Retinal pigment epithelial cell (primary cell): ENCODE results near the gene NDUFA13.

Experiments
- DNase-seq: peaks from one replicate; pipeline ENCODE4 v3.0.0-alpha.2; 2010; ENCODE audit warnings: low read depth
- H3K4me3 ChIP-seq: 2 replicates; pipeline ENCODE4 v1.5.1; 2011; ENCODE audit warnings: mild to moderate bottlenecking, low read length, control low read depth, moderate library complexity
- TF ChIP-seq, protein P1 (sequence below): conservative IDR thresholded peaks from 2 replicates; pipeline ENCODE4 v1.5.1; 2011; ENCODE audit warnings: low read depth, low read length, control low read depth, inconsistent platforms

The NDUFA13 gene

DNA sequence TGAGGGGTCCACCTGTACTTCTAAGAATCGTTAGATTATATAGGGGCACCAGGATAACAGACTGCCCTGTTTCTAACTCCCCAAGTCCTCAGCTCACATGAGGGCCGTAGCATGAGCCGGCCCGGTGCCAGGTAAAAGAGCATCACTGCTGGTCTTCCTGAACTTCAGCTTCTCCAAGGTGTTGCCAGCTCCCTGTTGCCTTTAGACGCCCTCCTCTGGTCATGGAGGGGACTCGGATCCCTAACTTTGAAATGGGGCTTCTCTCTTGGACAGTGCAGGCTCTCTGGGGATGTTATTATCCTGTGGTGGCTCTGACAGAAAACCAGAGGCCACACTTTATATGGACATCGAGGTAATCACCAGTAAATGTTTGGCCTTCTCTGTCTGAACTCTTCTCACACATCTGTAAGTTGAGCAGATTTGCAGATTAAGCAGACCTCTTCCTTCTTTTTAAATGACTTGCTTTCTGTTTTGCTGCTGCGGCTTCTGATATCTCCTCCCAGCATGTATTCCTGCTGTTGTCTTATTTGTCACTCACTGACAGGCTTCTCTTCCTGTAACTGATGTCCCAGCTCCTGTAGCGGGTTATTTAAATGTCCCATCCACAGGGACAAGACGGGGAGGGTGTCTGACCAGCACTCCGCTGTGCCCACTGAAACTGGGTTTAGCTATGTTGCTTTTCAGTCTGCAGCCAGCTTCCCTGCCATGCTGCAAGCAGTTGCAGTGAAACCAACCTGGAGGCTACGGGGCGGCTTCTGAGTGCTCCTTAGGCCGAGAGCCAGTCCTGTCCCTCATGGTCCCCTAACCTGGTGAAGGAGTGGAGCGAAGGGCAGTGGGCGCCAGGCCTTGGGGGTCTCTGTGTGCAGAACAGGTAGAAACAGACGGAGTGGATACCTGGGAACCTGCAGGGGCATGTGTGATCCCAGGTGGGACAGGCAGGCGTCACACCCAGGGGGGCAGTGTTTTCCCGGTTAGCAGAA is 39.9 kb upstream of the NDUFA13 start:
- no peak for DNase-seq
- TF ChIP-seq, protein P1, sequence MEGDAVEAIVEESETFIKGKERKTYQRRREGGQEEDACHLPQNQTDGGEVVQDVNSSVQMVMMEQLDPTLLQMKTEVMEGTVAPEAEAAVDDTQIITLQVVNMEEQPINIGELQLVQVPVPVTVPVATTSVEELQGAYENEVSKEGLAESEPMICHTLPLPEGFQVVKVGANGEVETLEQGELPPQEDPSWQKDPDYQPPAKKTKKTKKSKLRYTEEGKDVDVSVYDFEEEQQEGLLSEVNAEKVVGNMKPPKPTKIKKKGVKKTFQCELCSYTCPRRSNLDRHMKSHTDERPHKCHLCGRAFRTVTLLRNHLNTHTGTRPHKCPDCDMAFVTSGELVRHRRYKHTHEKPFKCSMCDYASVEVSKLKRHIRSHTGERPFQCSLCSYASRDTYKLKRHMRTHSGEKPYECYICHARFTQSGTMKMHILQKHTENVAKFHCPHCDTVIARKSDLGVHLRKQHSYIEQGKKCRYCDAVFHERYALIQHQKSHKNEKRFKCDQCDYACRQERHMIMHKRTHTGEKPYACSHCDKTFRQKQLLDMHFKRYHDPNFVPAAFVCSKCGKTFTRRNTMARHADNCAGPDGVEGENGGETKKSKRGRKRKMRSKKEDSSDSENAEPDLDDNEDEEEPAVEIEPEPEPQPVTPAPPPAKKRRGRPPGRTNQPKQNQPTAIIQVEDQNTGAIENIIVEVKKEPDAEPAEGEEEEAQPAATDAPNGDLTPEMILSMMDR = peak; percentile 64
- no peak overlapping the region for H3K4me3 ChIP-seq

- TF ChIP-seq, protein P1 = no peak
- H3K4me3 ChIP-seq = no peak overlapping the region
- no peak for DNase-seq
Measured at GRCh38 chr19:19477705-19478383, 38.2 kb upstream of the NDUFA13 start.

DNA sequence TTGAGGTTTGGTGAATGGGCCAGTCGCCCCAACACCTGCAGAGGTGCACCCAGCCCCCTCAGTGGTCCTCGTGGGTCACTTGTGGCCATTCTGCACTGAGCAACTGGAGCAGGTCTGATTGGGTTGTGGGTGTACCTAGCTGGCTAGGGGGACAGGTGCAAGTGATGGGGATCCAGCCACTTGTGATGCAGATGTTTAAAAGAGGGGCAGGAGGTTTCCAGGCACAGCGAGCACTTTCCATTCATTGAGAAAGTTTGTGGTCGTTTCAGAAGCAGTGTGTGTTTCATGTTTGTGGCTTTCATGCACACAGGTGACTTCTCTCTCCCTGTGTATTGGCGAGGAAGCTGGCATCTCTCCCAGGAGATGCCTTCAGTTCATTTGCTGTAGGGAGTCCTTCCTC is 35.3 kb upstream of the NDUFA13 start:
- TF ChIP-seq, protein P1 = no peak
- DNase-seq = no peak
- H3K4me3 ChIP-seq = no peak overlapping the region

DNA sequence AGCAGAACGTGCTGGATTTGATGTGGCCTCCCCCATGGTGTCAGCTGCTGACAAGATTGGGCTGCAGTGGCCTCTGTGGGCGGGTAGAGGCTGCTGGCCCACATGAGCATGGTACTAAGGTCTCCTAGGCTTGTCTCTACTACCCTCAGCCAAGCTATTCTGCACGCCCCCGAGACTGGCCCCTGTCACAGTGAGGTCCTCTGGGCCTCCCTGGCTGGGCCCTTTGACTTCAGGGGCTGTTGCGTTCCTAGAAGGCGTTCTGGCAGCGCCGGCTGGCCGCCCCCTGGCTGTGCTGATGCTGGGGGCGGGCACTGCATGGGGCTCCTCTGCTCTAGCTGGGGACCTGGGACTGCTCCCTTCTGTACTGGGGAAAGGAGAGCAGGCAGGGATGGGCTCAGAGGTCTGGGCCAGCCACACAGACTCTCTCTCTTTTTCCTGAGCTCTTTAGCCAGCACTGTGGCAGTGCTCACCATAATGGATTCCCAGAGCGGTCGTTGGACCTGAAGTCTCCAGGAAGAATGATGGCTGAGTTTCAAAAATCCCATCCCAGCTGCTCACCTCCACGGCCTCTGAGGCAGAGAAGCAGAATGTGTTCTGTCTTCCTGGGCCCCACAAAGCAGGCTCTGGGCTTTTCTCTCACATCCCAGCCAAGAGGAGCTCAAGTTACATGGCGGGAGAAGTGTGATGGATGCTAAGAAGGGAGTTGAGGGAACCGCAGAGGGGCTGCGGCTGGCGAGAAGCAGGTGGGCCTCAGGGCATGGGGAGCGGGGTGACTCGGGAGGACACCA is 33.0 kb upstream of the NDUFA13 start:
- TF ChIP-seq, protein P1 = no peak
- DNase-seq = no peak
- no peak overlapping the region for H3K4me3 ChIP-seq

GRCh38 chr19:19485161-19485997 is 30.6 kb upstream of the NDUFA13 start:
- H3K4me3 ChIP-seq = no peak overlapping the region
- DNase-seq = no peak
- TF ChIP-seq, protein P1 = no peak

DNA sequence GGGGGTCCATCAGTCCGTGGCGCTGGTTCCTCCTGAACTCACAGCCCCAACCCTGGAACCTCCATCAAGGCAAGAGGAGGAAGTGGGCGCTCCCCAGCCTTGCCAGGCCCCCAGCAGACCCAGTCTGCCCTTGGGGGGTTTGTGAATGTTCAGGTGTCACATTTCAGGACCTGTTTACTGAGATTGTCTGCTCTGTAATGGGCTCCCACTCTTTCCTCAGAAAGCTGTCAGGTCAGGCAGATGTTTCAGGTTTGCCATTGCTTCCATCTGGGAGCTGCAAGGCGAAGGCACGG is 30.1 kb upstream of the NDUFA13 start:
- TF ChIP-seq, protein P1 = no peak
- H3K4me3 ChIP-seq = no peak overlapping the region
- DNase-seq = no peak
